Left lung (tissue), 10 donors: ENCODE measurements around the gene EXOC4. TPM values are rescaled to one million over a fixed set of nuclear protein-coding genes. Genes with fewer than 3 reads are reported as not detected.

ENCODE experiments used
- ATAC-seq: fragments of 200-7000 bp; cut with Tn5 transposase; one replicate; pipeline ENCODE4 v1.9.1; 2020; ENCODE audit warnings: moderate library complexity
- DNase-seq, 4 donors: peaks; one replicate each; pipeline ENCODE4 v3.0.0-alpha.2; 2013 to 2020
- H3K27ac ChIP-seq, 2 donors: fragments of 200-600 bp; sonication (generic) in 1 of 2; one replicate each; pipeline versions ENCODE4 v1.5.0 to v1.8.0; 2020 to 2021
- H3K27me3 ChIP-seq, 2 donors: fragments of 200-600 bp; sonication (generic) in 1 of 2; one replicate each; pipeline versions ENCODE4 v1.5.0 to v1.8.0; 2020 to 2021
- H3K36me3 ChIP-seq, 2 donors: fragments of 200-600 bp; sonication (generic) in 1 of 2; one replicate each; pipeline versions ENCODE4 v1.5.0 to v1.8.0; 2020 to 2021
- H3K4me1 ChIP-seq, 2 donors: fragments of 200-600 bp; one replicate each; pipeline ENCODE4 v1.8.0; 2021
- H3K4me3 ChIP-seq, 2 donors: fragments of 200-600 bp; sonication (generic) in 1 of 2; one replicate each; pipeline versions ENCODE4 v1.5.0 to v1.8.0; 2020 to 2021; ENCODE audit warnings: mild to moderate bottlenecking in 1 of 2
- H3K9me3 ChIP-seq, 2 donors: fragments of 200-600 bp; sonication (generic) in 1 of 2; one replicate each; pipeline versions ENCODE4 v1.5.0 to v1.8.0; 2020 to 2021
- intact Hi-C, 2 donors: fragments of 100-400 bp; cut with DNase I; formaldehyde crosslinking; loops; one replicate each; pipeline versions ENCODE4 v1.11.2 to v1.14.2; 2022
- polyA plus RNA-seq, 6 donors: library from polyadenylated mRNA; unstranded; fragments of 120-200 nt; gene quantifications; one replicate each; pipeline ENCODE4 v1.2.1, GENCODE V29; 2013; ENCODE audit not compliant: insufficient read length in 6 of 6
- total RNA-seq, 2 donors: library from RNA; stranded (reverse); fragmentation: NEBNext Ultra II Directional; extraction: Animal tissue kit (Norgen Biotek cat#: 25700); gene quantifications; one replicate each; pipeline ENCODE4 v1.2.1, GENCODE V29; 2021
- TF ChIP-seq, protein P1 (sequence below), 2 donors: fragments of 200-600 bp; sonication (generic) in 1 of 2; IDR thresholded peaks; one replicate each; pipeline versions ENCODE4 v1.5.0 to v1.8.0; 2021; ENCODE audit warnings: antibody characterized with exemption in 2 of 2
- donor health status: DM: no; HTN: yes; CAD: no.
- donor health status: DM: no; HTN: no; CAD: no.

EXOC4 gene
- total and polyA plus RNA-seq, 8 donors: 52.5 to 79.4 (median 65.9) TPM

DNA sequence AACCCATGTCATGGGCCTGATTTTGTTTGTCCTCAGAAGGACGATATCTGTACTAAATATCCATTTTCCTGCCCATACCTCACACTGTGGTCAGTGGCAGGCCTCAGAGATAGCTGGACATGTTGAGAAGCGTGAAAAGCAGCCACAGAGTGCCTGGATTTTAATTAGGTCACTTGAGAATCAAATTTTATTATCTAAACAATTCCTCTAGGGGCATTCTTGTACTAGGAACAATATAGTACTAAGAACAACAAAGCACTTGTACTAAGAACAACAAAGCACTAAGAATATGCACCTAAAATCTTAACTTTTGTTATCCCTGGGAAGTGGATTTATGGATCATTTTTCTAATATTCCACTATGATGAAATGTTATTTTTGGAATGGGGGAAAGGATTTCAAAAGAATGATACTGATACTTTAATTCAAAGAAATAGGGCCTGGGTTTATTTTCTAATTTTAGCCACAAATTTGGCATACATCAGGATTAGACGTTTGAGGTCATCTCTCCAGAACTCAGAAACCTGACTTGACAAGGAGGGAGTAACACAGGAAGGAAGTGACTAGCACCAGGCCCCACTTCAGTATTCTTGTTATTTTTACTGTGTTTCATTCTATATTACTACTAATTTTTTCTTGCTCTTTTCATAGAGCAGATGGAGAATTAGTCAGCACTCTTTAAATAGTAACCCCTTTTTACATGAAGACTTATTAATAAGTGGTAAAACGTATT, 112.2 kb downstream of the EXOC4 start:
- TF ChIP-seq, protein P1, sequence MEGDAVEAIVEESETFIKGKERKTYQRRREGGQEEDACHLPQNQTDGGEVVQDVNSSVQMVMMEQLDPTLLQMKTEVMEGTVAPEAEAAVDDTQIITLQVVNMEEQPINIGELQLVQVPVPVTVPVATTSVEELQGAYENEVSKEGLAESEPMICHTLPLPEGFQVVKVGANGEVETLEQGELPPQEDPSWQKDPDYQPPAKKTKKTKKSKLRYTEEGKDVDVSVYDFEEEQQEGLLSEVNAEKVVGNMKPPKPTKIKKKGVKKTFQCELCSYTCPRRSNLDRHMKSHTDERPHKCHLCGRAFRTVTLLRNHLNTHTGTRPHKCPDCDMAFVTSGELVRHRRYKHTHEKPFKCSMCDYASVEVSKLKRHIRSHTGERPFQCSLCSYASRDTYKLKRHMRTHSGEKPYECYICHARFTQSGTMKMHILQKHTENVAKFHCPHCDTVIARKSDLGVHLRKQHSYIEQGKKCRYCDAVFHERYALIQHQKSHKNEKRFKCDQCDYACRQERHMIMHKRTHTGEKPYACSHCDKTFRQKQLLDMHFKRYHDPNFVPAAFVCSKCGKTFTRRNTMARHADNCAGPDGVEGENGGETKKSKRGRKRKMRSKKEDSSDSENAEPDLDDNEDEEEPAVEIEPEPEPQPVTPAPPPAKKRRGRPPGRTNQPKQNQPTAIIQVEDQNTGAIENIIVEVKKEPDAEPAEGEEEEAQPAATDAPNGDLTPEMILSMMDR (IDR thresholded peaks at IDR 0.05): no peak
- intact Hi-C loops: no loop called here
- Histone ChIP-seq H3K4me3 (no peak overlapping the region), H3K27ac (no peak overlapping the region), H3K9me3 (no peaks in the 10 kb centered on the region), H3K27me3 (no peaks in the 10 kb centered on the region), H3K4me1 (peaks cover 7 to 9% of the 10 kb centered on the region in 2 donors), H3K36me3 (no peaks in the 10 kb centered on the region)
- ATAC-seq (no peak), DNase-seq (no peak)

GRCh38 chr7:133365917-133366316, 113.0 kb downstream of the EXOC4 start:
- H3K9me3 ChIP-seq: no peaks in the 10 kb centered on the region
- TF ChIP-seq, protein P1 (IDR thresholded peaks at IDR 0.05): no peak
- intact Hi-C loops: no loop called here
- no peaks in the 10 kb centered on the region for H3K36me3 ChIP-seq
- H3K27ac ChIP-seq: no peak overlapping the region
- no peaks in the 10 kb centered on the region for H3K27me3 ChIP-seq
- DNase-seq (no peak), ATAC-seq (no peak)
- H3K4me3 ChIP-seq: no peak overlapping the region
- H3K4me1 ChIP-seq: peaks cover 7 to 9% of the 10 kb centered on the region in 2 donors

GRCh38 chr7:133367561-133367960, 114.7 kb downstream of the EXOC4 start:
- Histone ChIP-seq H3K4me3 (no peak overlapping the region), H3K36me3 (no peaks in the 10 kb centered on the region), H3K4me1 (peaks cover 7 to 9% of the 10 kb centered on the region in 2 donors), H3K9me3 (no peaks in the 10 kb centered on the region), H3K27me3 (no peaks in the 10 kb centered on the region), H3K27ac (no peak overlapping the region)
- DNase-seq (no peak), ATAC-seq (no peak)
- intact Hi-C loops: no loop called here
- TF ChIP-seq, protein P1 (IDR thresholded peaks at IDR 0.05): no peak

- TF ChIP-seq, protein P1 (IDR thresholded peaks at IDR 0.05): no peak
- intact Hi-C loops: no loop called here
- Histone ChIP-seq H3K27me3 (no peaks in the 10 kb centered on the region), H3K4me1 (peaks cover 7 to 9% of the 10 kb centered on the region in 2 donors), H3K36me3 (no peaks in the 10 kb centered on the region), H3K27ac (peak overlapping the region in 1 of 2 donors; percentile 1), H3K9me3 (no peaks in the 10 kb centered on the region), H3K4me3 (no peak overlapping the region)
- ATAC-seq: no peak
- peak in 1 of 4 donors; percentile 12 for DNase-seq
Observed at GRCh38 chr7:133369130-133369529, 116.3 kb downstream of the EXOC4 start.

DNA sequence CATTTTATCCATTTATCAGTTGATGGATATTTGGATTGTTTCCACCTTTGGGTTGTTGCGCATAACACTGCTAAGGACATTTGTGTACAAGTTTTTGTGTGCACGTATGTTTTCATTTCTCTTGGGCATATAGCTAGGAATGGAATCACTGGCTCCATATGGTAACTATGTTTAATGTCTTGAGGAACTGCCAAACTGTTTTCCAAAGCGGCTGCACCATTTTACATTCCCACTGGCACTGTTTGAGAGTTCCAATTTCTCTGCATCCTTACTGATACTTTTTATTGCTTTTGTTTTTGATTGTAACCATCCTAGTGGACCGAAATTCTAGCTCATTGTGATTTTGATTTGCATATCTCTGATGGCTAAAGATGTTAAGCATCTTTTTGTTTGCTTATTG, 118.7 kb downstream of the EXOC4 start:
- TF ChIP-seq, protein P1 (IDR thresholded peaks at IDR 0.05): no peak
- no peak for ATAC-seq
- no peak for DNase-seq
- intact Hi-C loops: no loop called here
- peaks cover 0 to 6% of the 10 kb centered on the region in 2 donors for H3K36me3 ChIP-seq
- no peak overlapping the region for H3K27ac ChIP-seq
- H3K27me3 ChIP-seq: no peaks in the 10 kb centered on the region
- H3K4me3 ChIP-seq: no peak overlapping the region
- no peaks in the 10 kb centered on the region for H3K4me1 ChIP-seq
- no peaks in the 10 kb centered on the region for H3K9me3 ChIP-seq
